Sigmoid colon (tissue), 7 donors: ENCODE data around the gene ZBED3. TPM values are rescaled to one million over a fixed set of nuclear protein-coding genes. Genes with fewer than 3 reads are reported as not detected.
"Not testable (repeated sequence)": the region's sequence is repeated elsewhere in the genome, so short reads cannot be mapped to it uniquely, and the experiment has no call there.

ENCODE experiments used
- DNase-seq: peaks from one replicate; pipeline ENCODE4 v3.0.0-alpha.2; 2019
- H3K27ac ChIP-seq, 4 donors: fragments of 200-600 bp; sonication (generic); one replicate each; pipeline ENCODE4 v1.5.1; 2016 to 2019; ENCODE audit warnings: mild to moderate bottlenecking in 1 of 4
- H3K27me3 ChIP-seq, 3 donors: fragments of 200-600 bp; sonication (generic); one replicate each; pipeline ENCODE4 v1.5.1; 2019; ENCODE audit warnings: mild to moderate bottlenecking in 1 of 3
- H3K36me3 ChIP-seq, 4 donors: fragments of 200-600 bp; sonication (generic); one replicate each; pipeline ENCODE4 v1.5.1; 2016 to 2019
- H3K4me1 ChIP-seq, 4 donors: fragments of 200-600 bp; sonication (generic); one replicate each; pipeline ENCODE4 v1.5.1; 2017 to 2019
- H3K4me3 ChIP-seq, 4 donors: fragments of 200-600 bp; sonication (generic); one replicate each; pipeline ENCODE4 v1.5.1; 2017 to 2019; ENCODE audit warnings: mild to moderate bottlenecking in 2 of 4, moderate library complexity in 1 of 4
- H3K9me3 ChIP-seq, 4 donors: fragments of 200-600 bp in 3 of 4; sonication (generic) in 3 of 4; one replicate each; pipeline versions ENCODE4 v1.5.1 to v1.6.1; 2013 to 2019
- CTCF ChIP-seq, 4 experiments: fragments of 450-650 bp in 3 of 4; fragments of 200-600 bp in 1 of 4; IDR thresholded peaks; one replicate each; pipeline ENCODE4 v1.5.1; 2016 to 2019; ENCODE audit warnings: antibody characterized with exemption in 4 of 4, mild to moderate bottlenecking in 3 of 4, moderate library complexity in 2 of 4
- EP300 ChIP-seq, 4 donors: sonication (generic); formaldehyde crosslinking; IDR thresholded peaks; one replicate each; pipeline ENCODE4 v1.6.1; 2017; ENCODE audit warnings: antibody characterized with exemption in 4 of 4
- POLR2A ChIP-seq, 2 donors: fragments of 450-650 bp; IDR thresholded peaks; one replicate each; pipeline ENCODE4 v1.6.1; 2016; ENCODE audit warnings: antibody characterized with exemption in 2 of 2, mild to moderate bottlenecking in 2 of 2, moderate library complexity in 2 of 2
- POLR2AphosphoS5 ChIP-seq, 4 donors: sonication (generic); formaldehyde crosslinking; IDR thresholded peaks; one replicate each; pipeline ENCODE4 v1.6.1; 2017; ENCODE audit warnings: antibody characterized with exemption in 4 of 4
- WGBS, 2 donors: extraction: QIAGEN DNeasy Blood & Tissue Kit; methylation state at CpG; one replicate each; pipeline ENCODE4 v1.1.7; 2013; 5-methylcytosine and 5-hydroxymethylcytosine counted together
- intact Hi-C: fragments of 100-400 bp; cut with DNase I; formaldehyde crosslinking; loops from one replicate; pipeline ENCODE4 v1.15.1; 2023
- polyA plus RNA-seq, 3 donors: library from polyadenylated mRNA; stranded (reverse); fragments of 200-250 nt; gene quantifications; one replicate each; pipeline ENCODE4 v1.2.3, GENCODE V29; 2013
- total RNA-seq, 4 donors: library from RNA; depleted of rRNA; stranded (reverse); fragments of >200 nt; gene quantifications; one replicate each; pipeline ENCODE4 v1.1.0, GENCODE V29; 2016
- donor health status: healthy with polysubstance abuse.
- donor health status: Bipolar disorder and iron deficiency.
- donor health status: healthy.

Gene ZBED3
- total and polyA plus RNA-seq, 7 donors = 1.8 to 14.6 (median 7.7) TPM

GRCh38 chr5:77128411-77129061 lies 41.5 kb upstream of the ZBED3 start:
- no peak for DNase-seq
- intact Hi-C loops = no loop called here
- Histone ChIP-seq H3K9me3 (no peaks in the 10 kb centered on the region), H3K4me1 (peaks cover 0 to 8% (median 0%) of the 10 kb centered on the region in 4 donors), H3K36me3 (no peaks in the 10 kb centered on the region), H3K27me3 (no peaks in the 10 kb centered on the region), H3K27ac (no peak overlapping the region), H3K4me3 (no peak overlapping the region)
- no peak for TF ChIP-seq POLR2AphosphoS5 (IDR thresholded peaks at IDR 0.05)
- TF ChIP-seq POLR2A (IDR thresholded peaks at IDR 0.05) = no peak
- no peak for TF ChIP-seq CTCF (IDR thresholded peaks at IDR 0.05)
- TF ChIP-seq EP300 (IDR thresholded peaks at IDR 0.05) = no peak
- 90 to 92% methylated on average over 5 of the region's 5 CpGs for WGBS, 2 donors

GRCh38 chr5:77123057-77123456 lies 36.0 kb upstream of the ZBED3 start:
- TF ChIP-seq POLR2A (IDR thresholded peaks at IDR 0.05) = no peak
- no peak for TF ChIP-seq EP300 (IDR thresholded peaks at IDR 0.05)
- no peak for TF ChIP-seq CTCF (IDR thresholded peaks at IDR 0.05)
- no peak for TF ChIP-seq POLR2AphosphoS5 (IDR thresholded peaks at IDR 0.05)
- intact Hi-C loops = no loop called here
- WGBS, 2 donors = 92 to 94% methylated on average over 6 of the region's 6 CpGs

GRCh38 chr5:77120706-77121105 lies 33.6 kb upstream of the ZBED3 start:
- H3K27me3 ChIP-seq = no peaks in the 10 kb centered on the region
- no peak overlapping the region for H3K4me3 ChIP-seq
- TF ChIP-seq CTCF (IDR thresholded peaks at IDR 0.05) (no peak), POLR2A (IDR thresholded peaks at IDR 0.05) (no peak), POLR2AphosphoS5 (IDR thresholded peaks at IDR 0.05) (no peak), EP300 (IDR thresholded peaks at IDR 0.05) (no peak)
- 90 to 95% methylated on average over 2 of the region's 2 CpGs for WGBS, 2 donors
- H3K9me3 ChIP-seq = no peaks in the 10 kb centered on the region
- H3K27ac ChIP-seq = no peak overlapping the region
- intact Hi-C loops = no loop called here
- no peak for DNase-seq
- no peaks in the 10 kb centered on the region for H3K4me1 ChIP-seq
- no peaks in the 10 kb centered on the region for H3K36me3 ChIP-seq

More at GRCh38 chr5:77123057-77123456, 36.0 kb upstream of the ZBED3 start:
- Histone ChIP-seq H3K9me3 (no peaks in the 10 kb centered on the region), H3K4me1 (no peaks in the 10 kb centered on the region), H3K36me3 (no peaks in the 10 kb centered on the region), H3K4me3 (no peak overlapping the region), H3K27me3 (no peaks in the 10 kb centered on the region), H3K27ac (no peak overlapping the region)
- DNase-seq = no peak

GRCh38 chr5:77120086-77120485 lies 33.0 kb upstream of the ZBED3 start:
- no peaks in the 10 kb centered on the region for H3K9me3 ChIP-seq
- no peak overlapping the region for H3K27ac ChIP-seq
- no peak overlapping the region for H3K4me3 ChIP-seq
- intact Hi-C loops = no loop called here
- H3K4me1 ChIP-seq = no peaks in the 10 kb centered on the region
- WGBS, 2 donors = 95 to 99% methylated on average over 2 of the region's 2 CpGs
- DNase-seq = no peak
- TF ChIP-seq POLR2A (IDR thresholded peaks at IDR 0.05) (no peak), EP300 (IDR thresholded peaks at IDR 0.05) (no peak), POLR2AphosphoS5 (IDR thresholded peaks at IDR 0.05) (no peak), CTCF (IDR thresholded peaks at IDR 0.05) (no peak)
- no peaks in the 10 kb centered on the region for H3K27me3 ChIP-seq
- no peaks in the 10 kb centered on the region for H3K36me3 ChIP-seq

- Histone ChIP-seq H3K36me3 (no peaks in the 10 kb centered on the region), H3K4me1 (no peaks in the 10 kb centered on the region), H3K9me3 (no peaks in the 10 kb centered on the region), H3K4me3 (no peak overlapping the region), H3K27ac (no peak overlapping the region), H3K27me3 (no peaks in the 10 kb centered on the region)
- WGBS, 2 donors = 65 to 86% methylated on average over 2 of the region's 2 CpGs
- intact Hi-C loops = no loop called here
- no peak for DNase-seq
- TF ChIP-seq EP300 (IDR thresholded peaks at IDR 0.05) (no peak), POLR2AphosphoS5 (IDR thresholded peaks at IDR 0.05) (no peak)
Measured at GRCh38 chr5:77117161-77117560, 30.1 kb upstream of the ZBED3 start.

GRCh38 chr5:77107035-77107434 lies 19.9 kb upstream of the ZBED3 start:
- WGBS, 2 donors = 93 to 94% methylated on average over 4 of the region's 4 CpGs
- H3K27me3 ChIP-seq, H3K4me1 ChIP-seq, H3K4me3 ChIP-seq, H3K27ac ChIP-seq, intact Hi-C loops, H3K9me3 ChIP-seq, DNase-seq, H3K36me3 ChIP-seq: not testable (repeated sequence)
